ENCODE data around the gene THBD. TPM values are rescaled to one million over a fixed set of nuclear protein-coding genes. Genes with fewer than 3 reads are reported as not detected.

Gene THBD
- total and polyA plus RNA-seq, 2 experiments from 2014 or later, result 0.10 to 0.97 TPM

DNA sequence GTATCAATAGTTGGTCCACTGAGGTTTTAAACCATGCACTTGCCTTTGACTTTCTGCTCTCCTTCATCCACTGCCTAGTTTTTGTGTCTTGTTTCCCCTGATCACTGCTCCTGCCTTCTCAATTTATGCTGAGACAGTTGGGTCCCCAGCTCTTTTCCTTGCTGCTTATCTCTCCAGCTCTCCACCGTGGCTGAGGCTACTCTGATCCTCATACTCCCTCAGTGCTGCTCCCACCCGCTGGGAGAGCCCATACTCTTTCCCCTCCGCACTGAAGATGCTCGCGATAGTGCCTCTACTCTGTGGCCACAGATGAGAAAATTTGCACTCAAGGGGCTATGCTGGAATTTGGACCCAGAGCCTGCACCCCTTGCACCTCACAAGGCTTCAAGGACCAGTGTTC is 3.4 kb upstream of the THBD start:
- TF ChIP-seq ZNF114 (CRISPR knock-in tag; IDR thresholded peaks at IDR 0.05), result no peak
- TF ChIP-seq CREB1 (CRISPR knock-in tag; IDR thresholded peaks at IDR 0.05; ENCODE audit: low read depth), result no peak
- TF ChIP-seq, protein P1, sequence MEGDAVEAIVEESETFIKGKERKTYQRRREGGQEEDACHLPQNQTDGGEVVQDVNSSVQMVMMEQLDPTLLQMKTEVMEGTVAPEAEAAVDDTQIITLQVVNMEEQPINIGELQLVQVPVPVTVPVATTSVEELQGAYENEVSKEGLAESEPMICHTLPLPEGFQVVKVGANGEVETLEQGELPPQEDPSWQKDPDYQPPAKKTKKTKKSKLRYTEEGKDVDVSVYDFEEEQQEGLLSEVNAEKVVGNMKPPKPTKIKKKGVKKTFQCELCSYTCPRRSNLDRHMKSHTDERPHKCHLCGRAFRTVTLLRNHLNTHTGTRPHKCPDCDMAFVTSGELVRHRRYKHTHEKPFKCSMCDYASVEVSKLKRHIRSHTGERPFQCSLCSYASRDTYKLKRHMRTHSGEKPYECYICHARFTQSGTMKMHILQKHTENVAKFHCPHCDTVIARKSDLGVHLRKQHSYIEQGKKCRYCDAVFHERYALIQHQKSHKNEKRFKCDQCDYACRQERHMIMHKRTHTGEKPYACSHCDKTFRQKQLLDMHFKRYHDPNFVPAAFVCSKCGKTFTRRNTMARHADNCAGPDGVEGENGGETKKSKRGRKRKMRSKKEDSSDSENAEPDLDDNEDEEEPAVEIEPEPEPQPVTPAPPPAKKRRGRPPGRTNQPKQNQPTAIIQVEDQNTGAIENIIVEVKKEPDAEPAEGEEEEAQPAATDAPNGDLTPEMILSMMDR (conservative IDR thresholded peaks at IDR 0.05; ENCODE audit: low read depth in 2 of 2), result no peak
- no peak for TF ChIP-seq POLR2AphosphoS5 (IDR thresholded peaks at IDR 0.05; ENCODE audit: low read depth)
- TF ChIP-seq EZH2 (IDR thresholded peaks at IDR 0.05; ENCODE audit: low read depth, unreplicated experiment), result no peak
- TF ChIP-seq, protein P2, sequence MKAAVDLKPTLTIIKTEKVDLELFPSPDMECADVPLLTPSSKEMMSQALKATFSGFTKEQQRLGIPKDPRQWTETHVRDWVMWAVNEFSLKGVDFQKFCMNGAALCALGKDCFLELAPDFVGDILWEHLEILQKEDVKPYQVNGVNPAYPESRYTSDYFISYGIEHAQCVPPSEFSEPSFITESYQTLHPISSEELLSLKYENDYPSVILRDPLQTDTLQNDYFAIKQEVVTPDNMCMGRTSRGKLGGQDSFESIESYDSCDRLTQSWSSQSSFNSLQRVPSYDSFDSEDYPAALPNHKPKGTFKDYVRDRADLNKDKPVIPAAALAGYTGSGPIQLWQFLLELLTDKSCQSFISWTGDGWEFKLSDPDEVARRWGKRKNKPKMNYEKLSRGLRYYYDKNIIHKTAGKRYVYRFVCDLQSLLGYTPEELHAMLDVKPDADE (IDR thresholded peaks at IDR 0.05), result no peak
- Mint-ChIP-seq H3K36me3 (ENCODE audit: low read depth) (no peaks in the 10 kb centered on the region; the same call in 2 of the 3 replicates), H3K27me3 (ENCODE audit: insufficient read depth, low read depth, poor library complexity) (peaks cover 44% of the 10 kb centered on the region), H3K4me1 (peaks cover 8% of the 10 kb centered on the region), H3K9me3 (0 out of 3 replicates have a peak, but pooled peaks cover 3% of the 10 kb centered on the region), H3K27ac (no peak overlapping the region), H3K4me3 (no peak overlapping the region)
- peaks cover 53% of the 10 kb centered on the region for H3K27me3 ChIP-seq (ENCODE audit: insufficient read depth)
- DNase-seq (ENCODE audit: low spot score) (no peak), ATAC-seq (no peak)
- H3F3A ChIP-seq (replicated peaks; ENCODE audit: low read depth), result no peaks in the 10 kb centered on the region; the same call in 1 of the 2 replicates
- H3K4me2 ChIP-seq, result no peak overlapping the region
- H3K9me2 ChIP-seq (ENCODE audit: insufficient read depth), result no peaks in the 10 kb centered on the region
- H4K20me1 ChIP-seq (replicated peaks; ENCODE audit: insufficient read depth), result no peaks in the 10 kb centered on the region
- H2AFZ ChIP-seq, result no peak overlapping the region
- H3K4me1 ChIP-seq (ENCODE audit: insufficient read depth), result no peaks in the 10 kb centered on the region; the same call in 1 of the 2 replicates
- H3K36me3 ChIP-seq (ENCODE audit: insufficient read depth), result no peaks in the 10 kb centered on the region
- no peaks in the 10 kb centered on the region for H3K79me2 ChIP-seq (replicated peaks; ENCODE audit: insufficient read depth)
- H3K4me3 ChIP-seq, result no peak overlapping the region
- no peak overlapping the region for H3K27ac ChIP-seq (ENCODE audit: low read depth)

DNA sequence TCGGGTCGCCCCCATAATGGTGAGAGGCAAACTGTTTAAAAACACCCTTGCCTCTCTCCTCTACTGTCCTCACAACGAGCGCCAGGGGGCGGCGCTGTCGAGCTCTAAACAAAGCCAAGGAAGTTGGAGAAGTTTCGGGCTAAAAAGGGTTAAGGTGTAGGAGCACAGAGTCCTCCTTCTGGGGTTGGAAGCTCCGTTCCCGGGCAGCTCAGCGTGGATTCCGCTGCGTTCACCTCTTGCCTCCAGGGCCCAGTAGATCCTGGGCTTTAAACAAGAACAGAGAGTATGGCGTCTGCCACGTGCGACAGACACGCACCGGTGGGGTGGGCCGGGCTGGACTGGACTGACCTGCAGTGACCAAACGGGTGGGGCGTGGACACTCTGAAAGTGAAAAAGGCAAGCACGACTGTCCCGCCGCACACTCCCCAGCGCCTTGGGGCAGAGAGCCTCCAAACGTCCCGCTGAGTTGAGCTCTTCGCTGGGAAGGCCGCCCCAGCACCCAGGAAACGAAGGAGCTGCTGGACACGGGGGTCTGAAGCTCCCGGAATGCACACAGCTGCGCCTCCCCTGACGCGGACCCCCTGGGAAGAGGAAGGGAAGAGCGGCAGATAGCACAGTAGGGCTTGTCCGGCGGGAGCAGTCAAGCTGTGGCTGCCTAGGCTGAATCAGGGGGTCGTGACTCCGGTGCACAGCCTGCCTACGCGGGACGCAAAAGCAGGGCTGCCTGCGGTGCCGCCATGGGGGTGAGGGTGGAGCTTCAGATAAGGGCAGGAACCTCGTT is 1.6 kb upstream of the THBD start:
- Histone ChIP-seq H4K20me1 (replicated peaks; ENCODE audit: insufficient read depth) (no peaks in the 10 kb centered on the region), H3K4me2 (peak overlapping the region; percentile 92), H3K79me2 (replicated peaks; ENCODE audit: insufficient read depth) (no peaks in the 10 kb centered on the region), H3K27me3 (ENCODE audit: insufficient read depth) (peaks cover 72% of the 10 kb centered on the region), H2AFZ (peak overlapping the region; percentile 99), H3K4me1 (ENCODE audit: insufficient read depth) (no peaks in the 10 kb centered on the region; the same call in 1 of the 2 replicates), H3F3A (replicated peaks; ENCODE audit: low read depth) (no peaks in the 10 kb centered on the region; the same call in 1 of the 2 replicates), H3K36me3 (ENCODE audit: insufficient read depth) (no peaks in the 10 kb centered on the region; the same call in 1 of the 2 replicates), H3K27ac (ENCODE audit: low read depth) (no peak overlapping the region), H3K4me3 (peak overlapping the region; percentile 73), H3K9me2 (ENCODE audit: insufficient read depth) (no peaks in the 10 kb centered on the region)
- peaks cover 59% of the 10 kb centered on the region for H3K27me3 Mint-ChIP-seq (ENCODE audit: insufficient read depth, low read depth, poor library complexity)
- H3K9me3 Mint-ChIP-seq, result peaks cover 4% of the 10 kb centered on the region; the same call in 2 of the 3 replicates
- ATAC-seq (peak; percentile 65), DNase-seq (ENCODE audit: low spot score) (peak; percentile 97)
- peak overlapping the region; percentile 90 for H3K27ac Mint-ChIP-seq
- H3K4me1 Mint-ChIP-seq, result peaks cover 13% of the 10 kb centered on the region
- peak overlapping the region; percentile 90 for H3K4me3 Mint-ChIP-seq
- peaks cover 4% of the 10 kb centered on the region; the same call in 1 of the 3 replicates for H3K36me3 Mint-ChIP-seq (ENCODE audit: low read depth)
- TF ChIP-seq ZNF331 (CRISPR knock-in tag; IDR thresholded peaks at IDR 0.05; ENCODE audit: low read depth) (no peak), EZH2phosphoT487 (IDR thresholded peaks at IDR 0.05; ENCODE audit: unreplicated experiment) (no peak), STAT1 (IDR thresholded peaks at IDR 0.05; ENCODE audit: unreplicated experiment) (no peak), POLR2AphosphoS5 (IDR thresholded peaks at IDR 0.05; ENCODE audit: low read depth) (no peak), NANOG (IDR thresholded peaks at IDR 0.05; ENCODE audit: borderline replicate concordance) (no peak), CREB1 (CRISPR knock-in tag; IDR thresholded peaks at IDR 0.05; ENCODE audit: low read depth) (no peak), JUNB (IDR thresholded peaks at IDR 0.05; ENCODE audit: unreplicated experiment) (no peak), EZH2 (IDR thresholded peaks at IDR 0.05; ENCODE audit: low read depth, unreplicated experiment) (peak; percentile 56), ZNF114 (CRISPR knock-in tag; IDR thresholded peaks at IDR 0.05) (no peak)
- TF ChIP-seq, protein P3, sequence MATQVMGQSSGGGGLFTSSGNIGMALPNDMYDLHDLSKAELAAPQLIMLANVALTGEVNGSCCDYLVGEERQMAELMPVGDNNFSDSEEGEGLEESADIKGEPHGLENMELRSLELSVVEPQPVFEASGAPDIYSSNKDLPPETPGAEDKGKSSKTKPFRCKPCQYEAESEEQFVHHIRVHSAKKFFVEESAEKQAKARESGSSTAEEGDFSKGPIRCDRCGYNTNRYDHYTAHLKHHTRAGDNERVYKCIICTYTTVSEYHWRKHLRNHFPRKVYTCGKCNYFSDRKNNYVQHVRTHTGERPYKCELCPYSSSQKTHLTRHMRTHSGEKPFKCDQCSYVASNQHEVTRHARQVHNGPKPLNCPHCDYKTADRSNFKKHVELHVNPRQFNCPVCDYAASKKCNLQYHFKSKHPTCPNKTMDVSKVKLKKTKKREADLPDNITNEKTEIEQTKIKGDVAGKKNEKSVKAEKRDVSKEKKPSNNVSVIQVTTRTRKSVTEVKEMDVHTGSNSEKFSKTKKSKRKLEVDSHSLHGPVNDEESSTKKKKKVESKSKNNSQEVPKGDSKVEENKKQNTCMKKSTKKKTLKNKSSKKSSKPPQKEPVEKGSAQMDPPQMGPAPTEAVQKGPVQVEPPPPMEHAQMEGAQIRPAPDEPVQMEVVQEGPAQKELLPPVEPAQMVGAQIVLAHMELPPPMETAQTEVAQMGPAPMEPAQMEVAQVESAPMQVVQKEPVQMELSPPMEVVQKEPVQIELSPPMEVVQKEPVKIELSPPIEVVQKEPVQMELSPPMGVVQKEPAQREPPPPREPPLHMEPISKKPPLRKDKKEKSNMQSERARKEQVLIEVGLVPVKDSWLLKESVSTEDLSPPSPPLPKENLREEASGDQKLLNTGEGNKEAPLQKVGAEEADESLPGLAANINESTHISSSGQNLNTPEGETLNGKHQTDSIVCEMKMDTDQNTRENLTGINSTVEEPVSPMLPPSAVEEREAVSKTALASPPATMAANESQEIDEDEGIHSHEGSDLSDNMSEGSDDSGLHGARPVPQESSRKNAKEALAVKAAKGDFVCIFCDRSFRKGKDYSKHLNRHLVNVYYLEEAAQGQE (IDR thresholded peaks at IDR 0.05; ENCODE audit: unreplicated experiment), result no peak
- TF ChIP-seq, protein P2 (IDR thresholded peaks at IDR 0.05), result no peak
- TF ChIP-seq, protein P1 (conservative IDR thresholded peaks at IDR 0.05; ENCODE audit: low read depth in 2 of 2), result peak; percentile 69 to 76
